Panc1 (cell line): ENCODE data around the gene TCF25. TPM values are rescaled to one million over a fixed set of nuclear protein-coding genes. Genes with fewer than 3 reads are reported as not detected.

Source experiments
- ATAC-seq: fragments of 200-7000 bp; cut with Tn5 transposase; 2 replicates; pipeline ENCODE4 v1.9.1; 2020; ENCODE audit warnings: mild to moderate bottlenecking, moderate library complexity
- BruUV-seq: library from RNA; stranded (reverse); fragments of 400-500 nt; replicated peaks from 2 replicates; lab custom pipeline; 2021; lab: Mats Ljungman, UMichigan
- CTCF ChIA-PET: fragments of 300-600 bp; sonication (Branson Sonifier 250); formaldehyde crosslinking; loops from one replicate; lab custom pipeline; 2022; ENCODE audit warnings: antibody characterized with exemption; lab: Charles Lee
- POLR2A ChIA-PET: fragments of 300-600 bp; sonication (Branson Sonifier 250); formaldehyde crosslinking; loops from one replicate; lab custom pipeline; 2022; ENCODE audit warnings: antibody characterized with exemption; lab: Charles Lee
- DNase-seq: peaks from one replicate; pipeline ENCODE4 v3.0.0-alpha.2; 2010; ENCODE audit warnings: low read depth, low spot score
- H3K27ac ChIP-seq: 2 replicates; pipeline ENCODE4 v1.5.1; 2011; ENCODE audit warnings: mild to moderate bottlenecking, low read length, inconsistent platforms
- H3K27me3 ChIP-seq: fragments of 200-500 bp; sonication (Bioruptor generic); 2 replicates; pipeline ENCODE4 v1.6.0; 2014; ENCODE audit warnings: low read length, inconsistent platforms; ENCODE audit not compliant: control insufficient read depth, insufficient read depth
- H3K36me3 ChIP-seq: fragments of 200-500 bp; sonication (Bioruptor generic); 2 replicates; pipeline ENCODE4 v1.5.1; 2014; ENCODE audit warnings: inconsistent platforms, mild to moderate bottlenecking, low read length, moderate library complexity; ENCODE audit not compliant: control insufficient read depth, insufficient read depth
- H3K4me1 ChIP-seq: 2 replicates; pipeline ENCODE4 v1.5.1; 2011; ENCODE audit warnings: inconsistent platforms, mild to moderate bottlenecking, low read length, moderate library complexity; ENCODE audit not compliant: control insufficient read depth, insufficient read depth
- H3K4me3 ChIP-seq, 2 experiments: 2 replicates each; pipeline ENCODE4 v1.5.1; 2011 to 2012; ENCODE audit warnings: low read depth in 2 of 2, low read length in 2 of 2, mild to moderate bottlenecking in 2 of 2, inconsistent platforms in 1 of 2, moderate library complexity in 1 of 2
- H3K9me3 ChIP-seq: fragments of 200-500 bp; sonication (Bioruptor generic); 2 replicates; pipeline ENCODE4 v1.5.1; 2014; ENCODE audit warnings: low read depth, mild to moderate bottlenecking, inconsistent platforms, low read length, moderate library complexity; ENCODE audit not compliant: control insufficient read depth, insufficient read depth
- CTCF ChIP-seq: fragments of 450-650 bp; IDR thresholded peaks from 2 replicates; pipeline ENCODE4 v1.5.1; 2017; ENCODE audit warnings: mild to moderate bottlenecking
- REST ChIP-seq, 2 experiments: IDR thresholded peaks; 2 replicates each; pipeline ENCODE4 v1.6.1; 2011 to 2012; ENCODE audit warnings: low read depth in 2 of 2, control low read depth in 1 of 2, low read length in 1 of 2, mild to moderate bottlenecking in 1 of 2, moderate library complexity in 1 of 2; ENCODE audit not compliant: insufficient read depth in 1 of 2
- SIN3A ChIP-seq: IDR thresholded peaks from 2 replicates; pipeline ENCODE4 v1.6.1; 2012; ENCODE audit warnings: low read depth, mild to moderate bottlenecking, low read length, moderate library complexity, borderline replicate concordance; ENCODE audit not compliant: insufficient read depth
- in situ Hi-C: cut with HindIII; loops from 2 replicates; pipeline ENCODE4 v1.10.0; 2016; ENCODE audit warnings: low sequenced_read_pairs, low pct_unique_long_range_greater_than_20kb
- intact Hi-C: fragments of 100-400 bp; cut with micrococcal nuclease; formaldehyde crosslinking; loops from one replicate; pipeline ENCODE4 v1.10.0; 2022; ENCODE audit not compliant: unreplicated experiment
- total RNA-seq: library from RNA; stranded (reverse); gene quantifications from one replicate; pipeline ENCODE4 v1.2.1, GENCODE V29; 2021; ENCODE audit not compliant: unreplicated experiment

Gene TCF25
- total RNA-seq, 1 experiment from 2014 or later = 144 TPM

- in situ Hi-C loops = no loop called here
- ChIA-PET POLR2A (no interaction called here), CTCF (interaction anchor here (0.7 kb wide), 2 partner anchors 28 to 920 kb away, joined by 3 to 4 read pairs; no protein-coding TSS in a partner anchor)
- TF ChIP-seq SIN3A = no peak
- TF ChIP-seq CTCF = peak; percentile 88
- Histone ChIP-seq H3K4me1 (no peaks in the 10 kb centered on the region), H3K36me3 (peaks cover 3% of the 10 kb centered on the region; the same call in 1 of the 2 replicates), H3K4me3 (no peak overlapping the region), H3K27me3 (no peaks in the 10 kb centered on the region), H3K27ac (no peak overlapping the region), H3K9me3 (no peaks in the 10 kb centered on the region)
- BruUV-seq = TSS peak; percentile 69
- ATAC-seq (peak; percentile 52; the same call in 1 of the 2 replicates), DNase-seq (no peak)
- intact Hi-C loops = no loop called here
Observed at GRCh38 chr16:89909777-89910716, 36.7 kb downstream of the TCF25 start.

GRCh38 chr16:89910717-89911354 is 37.4 kb downstream of the TCF25 start:
- DNase-seq (no peak), ATAC-seq (no peak)
- CTCF ChIA-PET = interaction anchor here (0.7 kb wide), 2 partner anchors 27 to 921 kb away, joined by 3 to 4 read pairs; no protein-coding TSS in a partner anchor
- Histone ChIP-seq H3K4me3 (no peak overlapping the region), H3K4me1 (no peaks in the 10 kb centered on the region), H3K9me3 (no peaks in the 10 kb centered on the region), H3K36me3 (peaks cover 3% of the 10 kb centered on the region; the same call in 1 of the 2 replicates), H3K27ac (no peak overlapping the region), H3K27me3 (no peaks in the 10 kb centered on the region)
- TF ChIP-seq REST (IDR thresholded peaks at IDR 0.05; ENCODE audit: insufficient read depth in 1 of 2, low read depth in 2 of 2, low read length in 1 of 2) (no peak), CTCF (0 out of 2 replicates have a peak, but pooled peaks have one; percentile 5)
- POLR2A ChIA-PET = no interaction called here
- no TSS peak for BruUV-seq
- intact Hi-C loops = no loop called here
- in situ Hi-C loops = no loop called here
